CD14-positive monocyte (primary cell): ENCODE data around the gene PARP9. TPM values are rescaled to one million over a fixed set of nuclear protein-coding genes. Genes with fewer than 3 reads are reported as not detected.

ENCODE experiments used
- DNase-seq, 3 donors: peaks; one replicate each; pipeline ENCODE4 v3.0.0-alpha.2; 2011 to 2022
- H2AFZ ChIP-seq: 2 replicates; pipeline ENCODE4 v1.6.0; 2012; ENCODE audit warnings: mild to moderate bottlenecking, low read depth, low read length, inconsistent platforms; ENCODE audit not compliant: insufficient read depth, poor library complexity, severe bottlenecking
- H3K27ac ChIP-seq, 2 donors: 1 replicate in 1 of 2; 2 replicates in 1 of 2; pipeline ENCODE4 v1.5.1; 2012 to 2013; ENCODE audit warnings: low read length in 2 of 2, control low read depth in 1 of 2, inconsistent platforms in 1 of 2, low read depth in 1 of 2, mild to moderate bottlenecking in 1 of 2
- H3K27me3 ChIP-seq, 2 donors: one replicate each; pipeline versions ENCODE4 v1.6.0 to v1.6.1; 2011 to 2013; ENCODE audit warnings: low read length in 2 of 2; ENCODE audit not compliant: control insufficient read depth in 2 of 2, insufficient read depth in 2 of 2
- H3K36me3 ChIP-seq, 2 donors: replicated peaks in 1 of 2; 1 replicate in 1 of 2; 2 replicates in 1 of 2; pipeline versions ENCODE4 v1.5.1 to v1.6.1; 2012 to 2013; ENCODE audit warnings: low read length in 2 of 2, control low read depth in 1 of 2, inconsistent platforms in 1 of 2, mild to moderate bottlenecking in 1 of 2; ENCODE audit not compliant: insufficient read depth in 2 of 2, control insufficient read depth in 1 of 2
- H3K4me1 ChIP-seq, 2 donors: 1 replicate in 1 of 2; 2 replicates in 1 of 2; pipeline versions ENCODE4 v1.5.1 to v1.6.1; 2012 to 2013; ENCODE audit warnings: low read length in 2 of 2, control low read depth in 1 of 2, inconsistent platforms in 1 of 2, mild to moderate bottlenecking in 1 of 2, moderate library complexity in 1 of 2; ENCODE audit not compliant: insufficient read depth in 2 of 2, control insufficient read depth in 1 of 2
- H3K4me2 ChIP-seq: replicated peaks from 2 replicates; pipeline ENCODE3; 2012; ENCODE audit warnings: low read length, moderate library complexity, mild to moderate bottlenecking; ENCODE audit not compliant: poor library complexity, severe bottlenecking; ENCODE audit errors: extremely low read depth
- H3K4me3 ChIP-seq, 3 experiments: fragments of 200-600 bp in 1 of 3; sonication (generic) in 1 of 3; replicated peaks in 1 of 3; 1 replicate in 2 of 3; 2 replicates in 1 of 3; pipeline ENCODE4 v1.5.1; 2011 to 2013; ENCODE audit warnings: low read length in 3 of 3, mild to moderate bottlenecking in 3 of 3, control low read depth in 2 of 3, low read depth in 2 of 3, inconsistent platforms in 1 of 3, moderate library complexity in 1 of 3
- H3K79me2 ChIP-seq: 2 replicates; pipeline ENCODE4 v1.6.0; 2012; ENCODE audit warnings: mild to moderate bottlenecking, control low read depth, inconsistent platforms, low read length, moderate library complexity; ENCODE audit not compliant: insufficient read depth
- H3K9ac ChIP-seq: 2 replicates; pipeline ENCODE4 v1.6.0; 2017; ENCODE audit warnings: low read length, mild to moderate bottlenecking; ENCODE audit not compliant: insufficient read depth, poor library complexity, severe bottlenecking
- H3K9me3 ChIP-seq, 2 donors: replicated peaks in 1 of 2; 1 replicate in 1 of 2; 2 replicates in 1 of 2; pipeline versions ENCODE4 v1.5.1 to v1.6.1; 2012 to 2013; ENCODE audit warnings: low read length in 2 of 2, control low read depth in 1 of 2; ENCODE audit not compliant: control insufficient read depth in 1 of 2, insufficient read depth in 1 of 2
- H4K20me1 ChIP-seq: 2 replicates; pipeline ENCODE4 v1.6.0; 2012; ENCODE audit warnings: mild to moderate bottlenecking, low read length, control low read depth, moderate library complexity; ENCODE audit not compliant: insufficient read depth
- H3K27ac Mint-ChIP-seq, 7 donors: one replicate each; pipeline ENCODE4 v1.8.0; 2020; ENCODE audit warnings: mild to moderate bottlenecking in 7 of 7, mixed read lengths in 7 of 7, moderate library complexity in 6 of 7, inconsistent platforms in 2 of 7
- H3K27me3 Mint-ChIP-seq, 3 donors: one replicate each; pipeline ENCODE4 v1.8.0; 2021 to 2022; ENCODE audit warnings: low read depth in 3 of 3, mild to moderate bottlenecking in 3 of 3, mixed read lengths in 3 of 3, moderate library complexity in 3 of 3, inconsistent platforms in 1 of 3
- H3K36me3 Mint-ChIP-seq, 2 donors: one replicate each; pipeline ENCODE4 v1.8.0; 2020; ENCODE audit warnings: mixed read lengths in 2 of 2, inconsistent platforms in 1 of 2, mild to moderate bottlenecking in 1 of 2
- H3K4me1 Mint-ChIP-seq: one replicate; pipeline ENCODE4 v1.8.0; 2020; ENCODE audit warnings: mild to moderate bottlenecking, mixed read lengths
- H3K4me3 Mint-ChIP-seq, 2 donors: one replicate each; pipeline ENCODE4 v1.8.0; 2020; ENCODE audit warnings: mild to moderate bottlenecking in 2 of 2, mixed read lengths in 2 of 2, moderate library complexity in 1 of 2
- H3K9me3 Mint-ChIP-seq, 7 donors: one replicate each; pipeline ENCODE4 v1.8.0; 2020 to 2022; ENCODE audit warnings: mixed read lengths in 7 of 7, mild to moderate bottlenecking in 6 of 7, moderate library complexity in 6 of 7, inconsistent platforms in 2 of 7
- WGBS: methylation state at CpG from one replicate; pipeline ENCODE4 v1.1.5; 2013; ENCODE audit warnings: missing lambda C conversion rate; ENCODE audit not compliant: insufficient coverage; 5-methylcytosine and 5-hydroxymethylcytosine counted together
- intact Hi-C, 2 donors: fragments of 100-400 bp; cut with micrococcal nuclease; formaldehyde crosslinking; loops; one replicate each; pipeline versions ENCODE4 v1.15.0 to v1.15.1; 2023
- polyA plus RNA-seq, 3 donors: library from polyadenylated mRNA; depleted of rRNA in 1 of 3; unstranded in 2 of 3; stranded (reverse) in 1 of 3; fragments of 300-500 nt in 2 of 3; fragments of >200 nt in 1 of 3; fragmentation: Illumina TruSeq in 2 of 3; gene quantifications; 1 replicate in 2 of 3; 2 replicates in 1 of 3; pipeline ENCODE4 v1.2.3, GENCODE V29; 2012 to 2021
- TF ChIP-seq, protein P1 (sequence below): fragments of 200-600 bp; IDR thresholded peaks from one replicate; pipeline ENCODE4 v1.8.0; 2022; ENCODE audit warnings: antibody characterized with exemption, mild to moderate bottlenecking

The PARP9 gene
- polyA plus RNA-seq, 3 donors, result 31.4 to 43.3 (median 34.4) TPM

GRCh38 chr3:122530164-122530563 lies 33.9 kb downstream of the PARP9 start:
- Histone ChIP-seq H3K27ac (no peak overlapping the region), H3K79me2 (no peaks in the 10 kb centered on the region), H3K4me2 (no peak overlapping the region), H3K4me1 (peaks cover 0 to 6% of the 10 kb centered on the region in 2 donors), H3K9me3 (no peaks in the 10 kb centered on the region), H4K20me1 (no peaks in the 10 kb centered on the region), H3K36me3 (peaks cover 68 to 82% of the 10 kb centered on the region in 2 donors), H2AFZ (no peak overlapping the region), H3K4me3 (no peak overlapping the region), H3K27me3 (no peaks in the 10 kb centered on the region), H3K9ac (no peak overlapping the region)
- H3K27me3 Mint-ChIP-seq, result peaks cover 0 to 2% (median 0%) of the 10 kb centered on the region in 3 donors
- no peak overlapping the region for H3K4me3 Mint-ChIP-seq
- TF ChIP-seq, protein P1, sequence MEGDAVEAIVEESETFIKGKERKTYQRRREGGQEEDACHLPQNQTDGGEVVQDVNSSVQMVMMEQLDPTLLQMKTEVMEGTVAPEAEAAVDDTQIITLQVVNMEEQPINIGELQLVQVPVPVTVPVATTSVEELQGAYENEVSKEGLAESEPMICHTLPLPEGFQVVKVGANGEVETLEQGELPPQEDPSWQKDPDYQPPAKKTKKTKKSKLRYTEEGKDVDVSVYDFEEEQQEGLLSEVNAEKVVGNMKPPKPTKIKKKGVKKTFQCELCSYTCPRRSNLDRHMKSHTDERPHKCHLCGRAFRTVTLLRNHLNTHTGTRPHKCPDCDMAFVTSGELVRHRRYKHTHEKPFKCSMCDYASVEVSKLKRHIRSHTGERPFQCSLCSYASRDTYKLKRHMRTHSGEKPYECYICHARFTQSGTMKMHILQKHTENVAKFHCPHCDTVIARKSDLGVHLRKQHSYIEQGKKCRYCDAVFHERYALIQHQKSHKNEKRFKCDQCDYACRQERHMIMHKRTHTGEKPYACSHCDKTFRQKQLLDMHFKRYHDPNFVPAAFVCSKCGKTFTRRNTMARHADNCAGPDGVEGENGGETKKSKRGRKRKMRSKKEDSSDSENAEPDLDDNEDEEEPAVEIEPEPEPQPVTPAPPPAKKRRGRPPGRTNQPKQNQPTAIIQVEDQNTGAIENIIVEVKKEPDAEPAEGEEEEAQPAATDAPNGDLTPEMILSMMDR, result no peak
- peaks cover 5% of the 10 kb centered on the region for H3K4me1 Mint-ChIP-seq
- H3K27ac Mint-ChIP-seq, result peak overlapping the region in 2 of 7 donors; percentile 0 to 14
- no peak for DNase-seq
- peaks cover 74 to 81% of the 10 kb centered on the region in 2 donors for H3K36me3 Mint-ChIP-seq
- intact Hi-C loops, result no loop called here
- no peaks in the 10 kb centered on the region for H3K9me3 Mint-ChIP-seq
- WGBS, result no CpG with 5 or more reads among the region's 2 CpGs

GRCh38 chr3:122523317-122523716 lies 40.8 kb downstream of the PARP9 start:
- peaks cover 0 to 2% (median 0%) of the 10 kb centered on the region in 7 donors for H3K9me3 Mint-ChIP-seq
- peaks cover 20 to 23% of the 10 kb centered on the region in 2 donors for H3K36me3 Mint-ChIP-seq
- H3K27me3 Mint-ChIP-seq, result peaks cover 2 to 4% (median 3%) of the 10 kb centered on the region in 3 donors
- Histone ChIP-seq H3K4me3 (no peak overlapping the region), H3K9ac (no peak overlapping the region), H3K27ac (no peak overlapping the region), H3K4me1 (no peaks in the 10 kb centered on the region), H4K20me1 (no peaks in the 10 kb centered on the region), H3K4me2 (no peak overlapping the region), H3K27me3 (no peaks in the 10 kb centered on the region), H3K9me3 (no peaks in the 10 kb centered on the region), H3K36me3 (peaks cover 16 to 18% of the 10 kb centered on the region in 2 donors), H2AFZ (no peak overlapping the region), H3K79me2 (no peaks in the 10 kb centered on the region)
- peaks cover 2% of the 10 kb centered on the region for H3K4me1 Mint-ChIP-seq
- no peak for DNase-seq
- intact Hi-C loops, result no loop called here
- H3K27ac Mint-ChIP-seq, result no peak overlapping the region
- H3K4me3 Mint-ChIP-seq, result no peak overlapping the region
- TF ChIP-seq, protein P1, result no peak
- WGBS, result 100% methylated on average over 4 of the region's 11 CpGs
